ENCODE measurements around the gene ILF2. TPM values are rescaled to one million over a fixed set of nuclear protein-coding genes. Genes with fewer than 3 reads are reported as not detected.

The ILF2 gene
- total and polyA plus RNA-seq, 2 of the 13 experiments (the other 11 are each of a cell fraction or from before 2014, with no cell fraction given) = 292 to 366 TPM

- TF ChIP-seq MAZ (IDR thresholded peaks at IDR 0.05; ENCODE audit: borderline replicate concordance, low read depth, low read length) (peak; percentile 89), MAZ (CRISPR knock-in tag; IDR thresholded peaks at IDR 0.05; ENCODE audit: low read depth) (peak; percentile 86), ATF5 (CRISPR knock-in tag; IDR thresholded peaks at IDR 0.05; ENCODE audit: low read depth) (no peak), STAT5B (CRISPR knock-in tag; IDR thresholded peaks at IDR 0.05) (no peak), PAXIP1 (CRISPR knock-in tag; conservative IDR thresholded peaks at IDR 0.05) (peak; percentile 63), ZHX2 (IDR thresholded peaks at IDR 0.05; ENCODE audit: low read depth) (peak; percentile 99), ZHX2 (CRISPR knock-in tag; IDR thresholded peaks at IDR 0.05; ENCODE audit: borderline replicate concordance) (no peak), SNAPC2 (CRISPR knock-in tag; IDR thresholded peaks at IDR 0.05) (0 out of 2 replicates have a peak, but pooled peaks have one; percentile 38), WIZ (CRISPR knock-in tag; IDR thresholded peaks at IDR 0.05) (no peak), NR0B2 (CRISPR knock-in tag; IDR thresholded peaks at IDR 0.05) (no peak; the same call in 1 of the 2 replicates), GATAD2A (CRISPR knock-in tag; IDR thresholded peaks at IDR 0.05) (peak; percentile 53; the same call in 1 of the 2 replicates), REPIN1 (CRISPR knock-in tag; IDR thresholded peaks at IDR 0.05; ENCODE audit: borderline replicate concordance, low read depth) (peak; percentile 84), ZNF414 (CRISPR knock-in tag; IDR thresholded peaks at IDR 0.05) (peak; percentile 95), RFX5 (IDR thresholded peaks at IDR 0.05; ENCODE audit: low read depth, low read length) (0 out of 2 replicates have a peak, but pooled peaks have one; percentile 4), CHD2 (IDR thresholded peaks at IDR 0.05; ENCODE audit: low read depth, low read length) (peak; percentile 55; the same call in 1 of the 2 replicates), ZNF563 (CRISPR knock-in tag; IDR thresholded peaks at IDR 0.05) (peak; percentile 73), ZNF333 (CRISPR knock-in tag; IDR thresholded peaks at IDR 0.05; ENCODE audit: borderline replicate concordance) (no peak)
These were observed 36.8 kb downstream of the ILF2 start, which contains the start of gene CHTOP (continued) for GRCh38 chr1:153633754-153634665.
